ENCODE measurements around the gene NTNG1. TPM values are rescaled to one million over a fixed set of nuclear protein-coding genes. Genes with fewer than 3 reads are reported as not detected.

Gene NTNG1
- total RNA-seq, 1 donor from 2014 or later = 5.7 TPM

GRCh38 chr1:107473065-107473464, 332.2 kb downstream of the NTNG1 start:
- ATAC-seq (ENCODE audit: low read depth) = no peak
- H3K36me3 Mint-ChIP-seq (ENCODE audit: low read depth) = no peaks in the 10 kb centered on the region
- H3K27ac Mint-ChIP-seq = no peak overlapping the region
- CTCF ChIA-PET = interaction anchor here (1.5 kb wide), 1 partner anchor 42 kb away, joined by 4 read pairs; no protein-coding TSS in a partner anchor
- no peak for DNase-seq
- no peak for TF ChIP-seq CTCF (IDR thresholded peaks at IDR 0.05)
- H3K9me3 Mint-ChIP-seq = no peaks in the 10 kb centered on the region
- intact Hi-C loops (cut with micrococcal nuclease) = loop anchor here (2.0 kb wide), 1 partner anchor 14 kb away; no protein-coding TSS in a partner anchor
- H3K4me3 Mint-ChIP-seq = no peak overlapping the region
- H3K27me3 Mint-ChIP-seq = no peaks in the 10 kb centered on the region
- peaks cover 8% of the 10 kb centered on the region for H3K4me1 Mint-ChIP-seq
- POLR2A ChIA-PET = no interaction called here

GRCh38 chr1:107474877-107475612, 334.2 kb downstream of the NTNG1 start:
- Mint-ChIP-seq H3K27me3 (no peaks in the 10 kb centered on the region), H3K9me3 (no peaks in the 10 kb centered on the region), H3K36me3 (ENCODE audit: low read depth) (no peaks in the 10 kb centered on the region), H3K4me1 (peaks cover 10% of the 10 kb centered on the region), H3K27ac (peak overlapping the region; percentile 0), H3K4me3 (no peak overlapping the region)
- intact Hi-C loops (cut with micrococcal nuclease) = no loop called here
- ATAC-seq (ENCODE audit: low read depth) (no peak), DNase-seq (no peak)
- ChIA-PET CTCF (interaction anchor here (0.6 to 1.2 kb wide), 4 partner anchors 36 to 54 kb away, joined by 3 to 8 read pairs (median 3); no protein-coding TSS in a partner anchor), POLR2A (interaction anchor here (0.5 kb wide), 1 partner anchor 21 kb away, joined by 3 read pairs; no protein-coding TSS in a partner anchor)
- TF ChIP-seq CTCF (IDR thresholded peaks at IDR 0.05) = no peak

- TF ChIP-seq CTCF (IDR thresholded peaks at IDR 0.05) = no peak
- intact Hi-C loops (cut with micrococcal nuclease) = no loop called here
- ATAC-seq (ENCODE audit: low read depth) (no peak), DNase-seq (no peak)
- no peak overlapping the region for H3K4me3 Mint-ChIP-seq
- peaks cover 21% of the 10 kb centered on the region for H3K4me1 Mint-ChIP-seq
- no peaks in the 10 kb centered on the region for H3K36me3 Mint-ChIP-seq (ENCODE audit: low read depth)
- no peaks in the 10 kb centered on the region for H3K27me3 Mint-ChIP-seq
- H3K9me3 Mint-ChIP-seq = no peaks in the 10 kb centered on the region
- CTCF ChIA-PET = interaction anchor here (1.0 to 4.1 kb wide), 3 partner anchors 10 to 49 kb away, joined by 3 to 28 read pairs (median 11); no protein-coding TSS in a partner anchor
- no peak overlapping the region for H3K27ac Mint-ChIP-seq
- POLR2A ChIA-PET = no interaction called here
Observed at GRCh38 chr1:107477233-107477632, 336.4 kb downstream of the NTNG1 start.

GRCh38 chr1:107479865-107480350, 339.1 kb downstream of the NTNG1 start:
- no peaks in the 10 kb centered on the region for H3K27me3 Mint-ChIP-seq
- H3K4me1 Mint-ChIP-seq = peaks cover 16% of the 10 kb centered on the region
- no peak for ATAC-seq (ENCODE audit: low read depth)
- intact Hi-C loops (cut with micrococcal nuclease) = loop anchor here (1.0 to 2.0 kb wide), 4 partner anchors 49 to 283 kb away; no protein-coding TSS in a partner anchor
- no peaks in the 10 kb centered on the region for H3K9me3 Mint-ChIP-seq
- CTCF ChIA-PET = interaction anchor here (0.7 to 4.1 kb wide), 11 partner anchors 9 to 206 kb away, joined by 3 to 28 read pairs (median 6); no protein-coding TSS in a partner anchor
- TF ChIP-seq CTCF (IDR thresholded peaks at IDR 0.05) = no peak
- POLR2A ChIA-PET = no interaction called here
- DNase-seq = no peak
- no peaks in the 10 kb centered on the region for H3K36me3 Mint-ChIP-seq (ENCODE audit: low read depth)
- peak overlapping the region; percentile 73 for H3K4me3 Mint-ChIP-seq
- H3K27ac Mint-ChIP-seq = no peak overlapping the region

All from activated B cell treated with CpG ODN at 0.5 μM for 24 hours (primary cell).